BLaER1 treated with 17β-estradiol and CSF1 and Interleukin-3, amounts not matched to agents 10 nM and 100 nM (cell line): ENCODE measurements around the gene CER1.

ENCODE experiments used
- H3K27ac ChIP-seq, 11 experiments: shearing (Covaris generic); formaldehyde crosslinking; 2 replicates each; pipeline ENCODE4 v1.8.1; 2022
- H3K27me3 ChIP-seq, 11 experiments: shearing (Covaris generic); formaldehyde crosslinking; 2 replicates each; pipeline ENCODE4 v1.8.1; 2022
- H3K36me3 ChIP-seq, 11 experiments: shearing (Covaris generic); formaldehyde crosslinking; 2 replicates each; pipeline ENCODE4 v1.8.1; 2022
- H3K4me1 ChIP-seq, 10 experiments: shearing (Covaris generic); formaldehyde crosslinking; 2 replicates each; pipeline ENCODE4 v1.8.1; 2022
- H3K4me2 ChIP-seq, 11 experiments: shearing (Covaris generic); formaldehyde crosslinking; 2 replicates each; pipeline ENCODE4 v1.8.1; 2022
- H3K4me3 ChIP-seq, 10 experiments: shearing (Covaris generic); formaldehyde crosslinking; 2 replicates each; pipeline ENCODE4 v1.8.1; 2022
- H3K9ac ChIP-seq, 11 experiments: shearing (Covaris generic); formaldehyde crosslinking; 2 replicates each; pipeline ENCODE4 v1.8.1; 2022
- H3K9me3 ChIP-seq, 11 experiments: shearing (Covaris generic); formaldehyde crosslinking; replicated peaks in 1 of 11; 2 replicates each; pipeline ENCODE4 v1.8.1; 2022
- H4K20me1 ChIP-seq, 11 experiments: shearing (Covaris generic); formaldehyde crosslinking; 2 replicates each; pipeline ENCODE4 v1.8.1; 2022
- Cebpa-rat ChIP-seq, 11 experiments: shearing (Covaris generic); IDR thresholded peaks; 2 replicates each; pipeline ENCODE4 v1.8.1; 2022

The CER1 gene

GRCh38 chr9:14730461-14730898, 7.9 kb upstream of the CER1 start:
- no peak for TF ChIP-seq Cebpa-rat (IDR thresholded peaks at IDR 0.05)
- no peak overlapping the region for H3K27ac ChIP-seq

GRCh38 chr9:14723301-14723700, 768 bp upstream of the CER1 start:
- no peaks in the 10 kb centered on the region for H3K9me3 ChIP-seq
- H3K27ac ChIP-seq, result no peak overlapping the region
- no peaks in the 10 kb centered on the region for H3K36me3 ChIP-seq
- no peak overlapping the region for H3K4me3 ChIP-seq
- TF ChIP-seq Cebpa-rat (IDR thresholded peaks at IDR 0.05), result no peak
- H4K20me1 ChIP-seq, result no peaks in the 10 kb centered on the region
- no peak overlapping the region for H3K9ac ChIP-seq
- H3K4me1 ChIP-seq, result no peaks in the 10 kb centered on the region
- H3K27me3 ChIP-seq, result no peaks in the 10 kb centered on the region
- H3K4me2 ChIP-seq, result no peak overlapping the region

More at GRCh38 chr9:14730461-14730898, 7.9 kb upstream of the CER1 start:
- H4K20me1 ChIP-seq, result no peaks in the 10 kb centered on the region
- H3K4me1 ChIP-seq, result no peaks in the 10 kb centered on the region
- no peaks in the 10 kb centered on the region for H3K9me3 ChIP-seq
- no peaks in the 10 kb centered on the region for H3K27me3 ChIP-seq
- no peak overlapping the region for H3K4me3 ChIP-seq
- H3K4me2 ChIP-seq, result no peak overlapping the region
- H3K9ac ChIP-seq, result no peak overlapping the region
- no peaks in the 10 kb centered on the region for H3K36me3 ChIP-seq

GRCh38 chr9:14719231-14719923, 3.2 kb downstream of the CER1 start:
- H3K9ac ChIP-seq, result no peak overlapping the region

GRCh38 chr9:14715102-14715501, 7.4 kb downstream of the CER1 start:
- Histone ChIP-seq H3K36me3 (no peaks in the 10 kb centered on the region), H3K4me3 (no peak overlapping the region), H3K9ac (no peak overlapping the region), H3K27ac (no peak overlapping the region), H3K9me3 (peaks cover 0 to 4% (median 2%) of the 10 kb centered on the region in 11 experiments; a peak in 9 of 22 replicates), H3K27me3 (peaks cover 0 to 23% (median 0%) of the 10 kb centered on the region in 11 experiments; a peak in 3 of 22 replicates), H3K4me2 (no peak overlapping the region), H3K4me1 (peaks cover 0 to 6% (median 2%) of the 10 kb centered on the region in 10 experiments; a peak in 6 of 20 replicates), H4K20me1 (no peaks in the 10 kb centered on the region)
- TF ChIP-seq Cebpa-rat (IDR thresholded peaks at IDR 0.05), result no peak

More at GRCh38 chr9:14719231-14719923, 3.2 kb downstream of the CER1 start:
- H3K27ac ChIP-seq, result no peak overlapping the region
- H3K9me3 ChIP-seq, result no peaks in the 10 kb centered on the region
- no peaks in the 10 kb centered on the region for H3K27me3 ChIP-seq
- no peak for TF ChIP-seq Cebpa-rat (IDR thresholded peaks at IDR 0.05)
- no peaks in the 10 kb centered on the region for H3K36me3 ChIP-seq
- H4K20me1 ChIP-seq, result no peaks in the 10 kb centered on the region
- no peaks in the 10 kb centered on the region for H3K4me1 ChIP-seq
- no peak overlapping the region for H3K4me3 ChIP-seq
- no peak overlapping the region for H3K4me2 ChIP-seq

- Histone ChIP-seq H3K27me3 (peaks cover 0 to 34% (median 0%) of the 10 kb centered on the region in 11 experiments; a peak in 5 of 22 replicates), H3K4me1 (peaks cover 0 to 6% (median 2%) of the 10 kb centered on the region in 10 experiments; a peak in 6 of 20 replicates), H3K9me3 (peaks cover 0 to 21% (median 10%) of the 10 kb centered on the region in 11 experiments; a peak in 15 of 22 replicates), H3K36me3 (no peaks in the 10 kb centered on the region), H3K9ac (no peak overlapping the region), H4K20me1 (no peaks in the 10 kb centered on the region), H3K27ac (no peak overlapping the region), H3K4me2 (peak overlapping the region in 2 of 11 experiments; percentile 12; a peak in 3 of 22 replicates), H3K4me3 (no peak overlapping the region)
- no peak for TF ChIP-seq Cebpa-rat (IDR thresholded peaks at IDR 0.05)
Measured at GRCh38 chr9:14713187-14713767, 9.3 kb downstream of the CER1 start.

GRCh38 chr9:14710804-14711203, 11.7 kb downstream of the CER1 start:
- peaks cover 19 to 41% (median 26%) of the 10 kb centered on the region in 11 experiments; a peak in 21 of 22 replicates for H3K9me3 ChIP-seq
- peaks cover 0 to 10% (median 2%) of the 10 kb centered on the region in 10 experiments; a peak in 6 of 20 replicates for H3K4me1 ChIP-seq

GRCh38 chr9:14706530-14707140, 15.9 kb downstream of the CER1 start:
- Histone ChIP-seq H3K9ac (no peak overlapping the region), H3K27ac (no peak overlapping the region), H3K9me3 (peaks cover 42 to 67% (median 48%) of the 10 kb centered on the region in 11 experiments), H3K4me3 (no peak overlapping the region), H3K27me3 (peaks cover 0 to 79% (median 0%) of the 10 kb centered on the region in 11 experiments; a peak in 6 of 22 replicates), H3K36me3 (no peaks in the 10 kb centered on the region), H4K20me1 (no peaks in the 10 kb centered on the region), H3K4me2 (peak overlapping the region in 2 of 11 experiments; percentile 12 to 41; a peak in 3 of 22 replicates), H3K4me1 (peaks cover 0 to 5% (median 0%) of the 10 kb centered on the region in 10 experiments; a peak in 2 of 20 replicates)
- TF ChIP-seq Cebpa-rat (IDR thresholded peaks at IDR 0.05), result no peak

More at GRCh38 chr9:14710804-14711203, 11.7 kb downstream of the CER1 start:
- Histone ChIP-seq H3K4me2 (no peak overlapping the region), H3K27me3 (peaks cover 0 to 50% (median 0%) of the 10 kb centered on the region in 11 experiments; a peak in 6 of 22 replicates), H3K36me3 (no peaks in the 10 kb centered on the region), H4K20me1 (no peaks in the 10 kb centered on the region), H3K27ac (no peak overlapping the region), H3K4me3 (no peak overlapping the region), H3K9ac (no peak overlapping the region)
- no peak for TF ChIP-seq Cebpa-rat (IDR thresholded peaks at IDR 0.05)

- no peak for TF ChIP-seq Cebpa-rat (IDR thresholded peaks at IDR 0.05)
- Histone ChIP-seq H4K20me1 (no peaks in the 10 kb centered on the region), H3K4me3 (no peak overlapping the region), H3K27ac (no peak overlapping the region), H3K4me2 (no peak overlapping the region), H3K9ac (no peak overlapping the region), H3K27me3 (peaks cover 0 to 80% (median 0%) of the 10 kb centered on the region in 11 experiments; a peak in 6 of 22 replicates), H3K36me3 (no peaks in the 10 kb centered on the region), H3K9me3 (peaks cover 39 to 63% (median 47%) of the 10 kb centered on the region in 11 experiments), H3K4me1 (0 out of 20 replicates have a peak, but pooled peaks cover 0 to 5% (median 0%) of the 10 kb centered on the region in 10 experiments)
Measured at GRCh38 chr9:14705079-14705478, 17.5 kb downstream of the CER1 start.

- no peaks in the 10 kb centered on the region for H4K20me1 ChIP-seq
- no peak overlapping the region for H3K4me3 ChIP-seq
- no peak overlapping the region for H3K27ac ChIP-seq
- H3K4me1 ChIP-seq, result 0 out of 20 replicates have a peak, but pooled peaks cover 0 to 5% (median 0%) of the 10 kb centered on the region in 10 experiments
- no peak for TF ChIP-seq Cebpa-rat (IDR thresholded peaks at IDR 0.05)
- peaks cover 38 to 55% (median 47%) of the 10 kb centered on the region in 11 experiments for H3K9me3 ChIP-seq
- no peak overlapping the region for H3K9ac ChIP-seq
- H3K36me3 ChIP-seq, result no peaks in the 10 kb centered on the region
- H3K27me3 ChIP-seq, result peaks cover 0 to 84% (median 0%) of the 10 kb centered on the region in 11 experiments; a peak in 6 of 22 replicates
- no peak overlapping the region for H3K4me2 ChIP-seq
Measured at GRCh38 chr9:14704281-14704680, 18.3 kb downstream of the CER1 start.
